Fibroblast of skin of right biceps (primary cell): ENCODE data around the gene KASH5.
A peak's percentile ranks its signal among the peaks of the same experiment; 100 is the strongest.

ENCODE experiments used
- DNase-seq: peaks from one replicate; pipeline ENCODE4 v3.0.0-alpha.2; 2013

Gene KASH5

GRCh38 chr19:49398001-49398615 is 10.1 kb downstream of the KASH5 start:
- no peak for DNase-seq

DNA sequence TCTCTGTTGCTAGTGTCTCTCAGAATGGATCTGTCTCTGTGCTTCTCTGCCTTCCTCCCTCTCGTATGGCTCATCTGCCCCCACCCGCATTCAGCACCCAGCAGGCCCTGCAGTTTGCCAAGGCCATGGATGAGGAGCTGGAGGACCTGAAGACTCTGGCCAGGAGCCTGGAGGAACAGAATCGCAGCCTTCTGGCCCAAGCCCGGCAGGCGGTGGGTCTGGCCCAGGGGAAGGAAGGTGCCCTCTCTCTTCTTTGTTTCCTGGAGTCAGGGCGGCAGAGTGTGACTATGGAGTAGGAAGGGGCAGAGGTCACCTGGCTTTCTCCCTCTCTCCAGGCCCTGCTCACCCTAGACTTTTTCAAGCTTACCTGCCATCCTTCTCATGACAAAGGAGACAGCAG is 10.9 kb downstream of the KASH5 start:
- no peak for DNase-seq

DNA sequence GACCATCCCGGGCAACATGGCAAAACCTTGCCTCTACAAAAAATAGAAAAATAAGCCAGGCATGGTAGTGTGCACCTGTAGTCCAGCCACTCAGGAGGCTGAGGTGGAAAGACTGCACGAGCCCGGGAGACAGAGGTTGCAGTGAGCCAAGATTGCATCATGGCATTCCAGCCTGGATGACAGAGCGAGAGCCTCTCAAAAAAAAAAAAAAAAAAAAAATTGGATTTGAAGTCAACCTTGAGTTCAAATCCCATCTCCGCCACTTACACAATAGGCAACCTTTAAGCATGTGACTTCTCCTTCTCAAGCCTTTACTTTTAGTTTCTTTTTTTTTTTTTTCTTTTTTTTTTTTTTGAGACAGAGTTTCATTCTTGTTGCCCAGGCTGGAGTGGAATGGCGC is 12.0 kb downstream of the KASH5 start:
- DNase-seq: no peak

DNA sequence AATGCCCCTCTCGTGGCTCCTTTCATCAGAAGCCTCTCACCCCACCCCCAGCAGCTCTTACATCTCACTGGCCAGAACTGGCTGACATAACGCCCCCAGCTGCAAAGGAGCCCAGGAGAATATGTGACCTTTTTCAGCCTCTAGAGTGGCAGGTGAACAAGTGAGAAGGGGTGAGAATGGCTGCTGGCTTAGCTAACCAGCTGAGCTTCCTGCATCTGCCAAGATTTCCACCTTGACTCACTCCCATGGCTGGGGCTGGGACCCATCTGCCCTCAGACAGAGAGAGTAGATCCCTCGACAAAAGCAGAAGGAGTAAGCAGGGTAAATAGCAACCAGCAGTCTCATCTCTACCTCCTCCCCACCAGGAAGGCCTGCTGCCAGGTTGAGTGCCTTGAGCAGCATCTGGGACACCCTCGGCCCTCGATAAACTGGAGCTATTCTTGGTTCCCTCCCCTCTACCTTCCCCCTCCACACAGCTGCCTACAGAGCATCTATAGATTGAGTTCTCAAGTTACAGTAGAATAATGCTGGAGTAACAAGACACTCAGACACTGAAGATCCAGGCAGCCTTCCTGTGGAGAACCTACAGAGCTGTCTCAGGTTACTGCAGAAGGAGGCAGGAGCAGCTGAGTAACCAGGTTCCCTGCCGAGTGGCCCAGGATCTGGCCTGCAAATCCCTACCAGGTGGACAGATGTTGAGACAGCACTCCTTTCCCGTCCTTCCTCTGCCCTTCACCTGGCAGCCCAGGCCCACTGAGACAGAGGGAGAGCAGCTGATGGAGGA is 15.5 kb downstream of the KASH5 start:
- peak; percentile 48 for DNase-seq

DNA sequence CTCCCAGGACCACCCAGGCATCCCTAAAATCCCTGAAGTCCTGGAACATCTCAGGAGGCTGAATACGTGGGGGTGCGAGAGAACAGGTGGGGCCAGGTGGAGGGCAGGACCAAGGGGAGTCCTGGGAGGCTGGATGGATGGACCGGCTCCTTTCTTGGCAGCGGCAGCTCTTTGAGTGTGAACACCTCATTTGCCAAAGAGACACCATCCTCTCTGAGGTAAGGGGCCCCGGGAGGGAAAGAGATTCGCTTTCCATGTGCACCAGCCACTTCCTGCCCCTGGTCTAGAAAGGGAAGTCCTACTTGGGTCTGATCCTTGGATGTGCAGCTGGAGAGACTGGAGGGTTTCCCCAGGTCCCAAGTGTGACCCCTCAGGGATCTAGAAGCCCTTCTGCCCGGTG is 19.0 kb downstream of the KASH5 start:
- DNase-seq: no peak

GRCh38 chr19:49407482-49408015 is 19.5 kb downstream of the KASH5 start:
- DNase-seq: no peak

GRCh38 chr19:49408816-49409440 is 20.9 kb downstream of the KASH5 start:
- DNase-seq: peak; percentile 20

DNA sequence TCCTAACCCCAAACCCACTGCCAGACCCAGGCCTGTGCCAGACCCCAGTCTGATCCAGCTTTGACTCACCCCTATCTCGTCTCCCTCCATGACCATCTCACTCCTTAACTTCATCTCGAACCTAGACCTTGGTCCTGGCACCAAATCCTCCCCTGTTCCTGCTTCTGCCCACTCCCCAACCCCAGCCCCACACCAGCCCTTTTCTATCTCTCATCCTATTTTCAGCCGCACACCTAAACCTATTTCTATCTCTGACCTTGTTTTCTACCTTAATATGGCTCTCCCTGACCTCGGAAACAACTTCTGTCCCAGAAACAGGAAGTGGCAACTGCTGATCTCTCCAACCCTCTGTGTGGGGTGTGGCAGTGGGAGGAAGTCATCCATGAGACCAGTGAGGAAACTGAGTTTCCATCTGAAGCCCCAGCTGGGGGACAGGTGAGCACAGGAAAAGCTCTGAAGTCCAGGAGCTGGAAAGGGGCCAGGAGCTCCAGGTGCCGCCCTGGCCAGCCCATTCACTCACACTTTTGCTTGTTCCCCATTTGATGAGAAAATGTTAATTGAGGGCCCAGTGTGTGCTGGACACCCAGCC is 21.5 kb downstream of the KASH5 start:
- no peak for DNase-seq

- no peak for DNase-seq
Observed at GRCh38 chr19:49411681-49412326, 23.8 kb downstream of the KASH5 start.

GRCh38 chr19:49413348-49413747 is 25.3 kb downstream of the KASH5 start:
- peak; percentile 47 for DNase-seq

DNA sequence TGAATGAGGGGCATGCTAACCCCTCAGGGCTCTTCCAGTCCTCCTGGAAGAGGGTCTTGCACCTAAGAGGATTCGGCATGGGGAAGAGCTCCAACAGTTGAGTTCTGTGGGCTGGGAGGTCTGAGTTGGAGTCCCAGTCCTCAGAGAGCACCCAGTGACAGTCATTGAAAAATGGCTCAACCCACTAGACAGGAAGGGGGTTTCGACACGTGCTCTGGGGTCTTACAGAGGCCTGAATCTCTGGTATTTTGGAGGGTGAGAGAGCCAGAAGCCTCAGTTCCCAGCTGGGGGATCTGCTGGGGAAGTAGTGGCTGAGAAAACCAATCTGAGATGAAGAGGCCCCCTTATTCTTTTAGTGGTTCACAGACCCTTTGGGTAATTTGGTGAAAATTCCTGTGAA is 26.2 kb downstream of the KASH5 start:
- no peak for DNase-seq

GRCh38 chr19:49415102-49415809 is 27.2 kb downstream of the KASH5 start:
- DNase-seq: no peak

DNA sequence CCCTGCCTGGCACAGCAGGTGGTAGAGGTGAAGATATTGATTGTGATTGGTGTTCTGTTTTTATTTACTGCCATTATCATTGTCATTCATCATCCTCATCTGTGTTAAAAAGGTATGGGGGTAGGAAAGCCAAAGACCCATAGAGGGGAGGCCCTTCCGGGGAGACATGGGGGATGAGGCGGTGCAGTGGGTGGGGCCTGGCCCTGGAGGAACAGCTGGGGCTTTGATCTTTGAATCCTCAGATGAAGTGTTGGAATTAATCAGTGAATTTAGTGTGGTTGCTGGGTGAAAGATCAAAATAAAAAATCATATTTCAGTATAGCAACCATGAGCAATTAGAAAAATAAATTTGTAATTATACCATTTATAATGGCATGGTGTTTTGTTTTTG is 27.8 kb downstream of the KASH5 start:
- DNase-seq: no peak

DNA sequence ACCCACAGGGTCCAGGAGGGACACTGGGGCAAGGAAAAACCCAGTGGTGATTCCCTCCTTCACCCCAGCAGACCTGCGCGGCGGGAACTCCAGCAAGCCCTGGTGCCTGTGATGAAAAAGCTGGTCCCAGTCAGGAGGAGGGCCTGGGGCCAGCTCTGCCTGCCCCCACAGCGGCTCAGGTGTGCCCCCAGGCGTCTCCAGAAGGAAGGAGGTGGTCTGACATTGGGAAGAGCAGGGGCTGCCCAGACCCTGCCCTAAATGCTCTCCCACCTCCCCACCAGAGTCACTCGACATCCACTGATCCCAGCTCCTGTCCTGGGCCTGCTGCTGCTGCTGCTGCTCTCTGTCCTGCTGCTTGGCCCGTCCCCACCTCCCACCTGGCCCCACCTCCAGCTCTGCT is 29.0 kb downstream of the KASH5 start:
- DNase-seq: no peak

DNA sequence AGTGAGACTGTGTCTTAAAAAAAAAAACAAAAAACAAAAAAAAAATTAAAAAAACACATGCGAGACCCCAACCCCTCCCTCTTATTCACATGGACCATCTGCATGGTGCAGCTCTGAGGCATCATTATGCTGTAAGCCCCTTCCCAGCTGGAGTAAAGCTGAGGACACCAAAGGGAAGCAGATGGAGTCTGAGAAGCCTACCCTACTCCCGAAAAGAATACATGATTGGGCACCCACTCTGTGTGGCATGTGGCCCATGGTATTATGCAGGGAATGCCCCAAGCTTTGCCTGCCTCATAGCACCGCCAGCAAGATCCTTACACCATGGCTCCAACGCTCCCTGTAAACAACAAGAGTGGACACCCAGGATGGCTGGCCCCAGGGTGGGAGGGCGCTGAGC is 30.5 kb downstream of the KASH5 start:
- no peak for DNase-seq

- no peak for DNase-seq
Observed at GRCh38 chr19:49419173-49419572, 31.1 kb downstream of the KASH5 start.

DNA sequence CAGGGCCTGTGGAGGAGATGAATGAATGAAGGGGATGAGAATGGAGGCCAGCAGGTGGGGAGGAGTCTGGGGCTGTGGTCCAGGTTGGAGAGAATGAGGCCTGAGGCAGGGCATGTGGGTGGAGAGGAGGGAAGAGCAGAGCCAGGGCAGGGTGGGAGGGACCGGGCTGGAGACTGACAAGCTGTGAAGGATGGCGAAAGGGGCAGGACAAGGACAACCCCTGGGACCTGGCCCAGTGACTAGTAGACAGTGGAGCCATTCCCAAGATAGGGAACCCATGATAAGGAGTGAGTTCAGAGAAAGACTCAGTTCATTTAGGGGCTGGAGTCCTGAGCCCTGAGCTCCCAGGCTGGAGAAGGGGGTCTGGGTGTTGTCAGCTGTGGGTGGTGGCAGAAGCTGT is 32.2 kb downstream of the KASH5 start:
- no peak for DNase-seq

DNA sequence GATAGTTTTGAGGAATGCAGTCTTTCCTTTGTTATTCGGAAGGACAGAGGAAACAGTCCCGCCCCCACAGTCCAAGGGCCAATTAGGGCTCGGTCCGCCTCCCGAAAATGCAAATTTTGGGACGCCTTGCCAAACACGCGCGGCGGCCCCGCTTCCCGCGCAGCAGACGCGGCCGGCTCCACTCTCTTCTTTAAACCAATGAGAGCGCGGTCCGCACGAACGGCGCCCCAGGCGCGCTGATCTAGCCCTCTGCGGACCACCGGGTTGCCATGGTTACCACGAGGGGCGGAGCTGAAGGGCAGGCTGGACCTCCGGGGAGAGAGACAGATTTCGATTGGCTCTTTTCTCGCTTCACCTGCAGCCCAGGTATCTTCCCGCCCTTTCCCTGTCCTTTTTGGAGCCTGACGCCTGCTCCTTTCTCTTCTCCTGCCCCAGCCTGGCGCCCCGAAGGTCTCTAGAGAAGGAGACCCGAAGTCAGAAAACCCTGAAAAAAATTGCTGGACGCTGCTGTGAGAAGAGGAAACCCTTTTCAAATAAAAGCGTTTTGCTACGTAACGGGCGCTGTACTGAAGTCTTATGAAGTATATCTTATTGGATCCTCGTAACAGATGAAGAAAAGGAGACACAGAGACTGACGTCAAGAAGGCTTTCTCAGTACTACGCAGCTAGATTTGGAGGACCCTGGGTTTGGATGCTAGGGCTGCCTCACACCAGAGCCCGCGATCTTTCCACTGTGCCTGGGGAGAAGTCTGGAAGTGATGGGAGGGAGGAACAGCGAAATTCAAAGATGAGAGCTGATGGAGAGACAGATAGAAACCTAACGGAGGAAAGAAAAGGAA is 33.2 kb downstream of the KASH5 start:
- peak; percentile 40 for DNase-seq

- no peak for DNase-seq
Observed at GRCh38 chr19:49421878-49422202, 33.8 kb downstream of the KASH5 start.

DNA sequence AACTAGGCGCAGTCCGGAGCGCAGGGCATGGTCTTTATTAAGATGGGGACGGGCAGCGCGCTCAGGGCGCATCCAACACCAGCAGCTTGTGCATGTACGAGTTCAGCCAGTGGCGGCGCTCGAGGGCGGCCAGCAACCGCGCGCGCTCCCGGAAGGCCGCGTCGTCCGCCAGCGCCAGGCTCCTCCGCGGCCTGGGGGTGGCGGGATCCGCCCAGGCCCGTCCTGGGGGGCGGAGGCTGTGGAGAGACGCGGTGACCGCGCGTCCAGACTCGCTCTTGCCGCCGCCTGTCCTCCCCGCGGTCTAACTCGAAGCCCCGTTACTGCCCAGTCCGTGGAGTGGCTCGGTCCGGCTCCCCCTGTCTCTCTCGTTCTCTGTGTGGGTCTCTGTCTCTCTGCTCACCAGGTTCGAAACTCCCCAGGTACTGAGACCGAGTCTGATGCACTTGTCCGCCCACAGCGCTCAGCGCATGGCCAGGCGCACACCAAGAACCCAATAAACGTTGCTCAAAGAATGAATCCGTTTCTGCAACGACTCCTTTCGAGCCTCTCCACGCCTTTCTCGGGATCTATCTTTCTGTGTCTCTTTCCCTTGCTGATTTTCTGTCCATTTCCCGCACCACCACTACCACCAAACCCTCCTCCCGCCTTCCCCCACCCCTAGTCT is 34.5 kb downstream of the KASH5 start:
- peak; percentile 23 for DNase-seq
